A549 (cell line): ENCODE results near the gene CHST15. TPM values are rescaled to one million over a fixed set of nuclear protein-coding genes. Genes with fewer than 3 reads are reported as not detected.
"Not testable (repeated sequence)": the region's sequence is repeated elsewhere in the genome, so short reads cannot be mapped to it uniquely, and the experiment has no call there.

Experiments used
- ATAC-seq, 2 experiments: fragments of 200-7000 bp in 1 of 2; fragments of >200 bp in 1 of 2; cut with Nextera tagmentation in 1 of 2; cut with Tn5 transposase in 1 of 2; 3 replicates each; pipeline versions ENCODE4 v1.8.0 to v1.9.1; 2018 to 2020; ENCODE audit warnings: mild to moderate bottlenecking in 1 of 2, moderate library complexity in 1 of 2
- CTCF ChIA-PET: fragments of 300-600 bp; sonication (Branson Sonifier 250); formaldehyde crosslinking; extraction: SDS; loops from one replicate; lab custom pipeline; 2021; ENCODE audit warnings: antibody characterized with exemption, inconsistent platforms; lab: Yijun Ruan, JAX
- POLR2A ChIA-PET: fragments of 350-600 bp; formaldehyde crosslinking; extraction: SDS; loops from one replicate; lab custom pipeline; 2021; ENCODE audit warnings: antibody characterized with exemption, inconsistent platforms; lab: Yijun Ruan, JAX
- DNase-seq, 2 experiments: peaks; one replicate each; pipeline versions ENCODE4 v3.0.0 to v3.0.0-alpha.2; 2011 to 2016; ENCODE audit warnings: low read depth in 1 of 2, low spot score in 1 of 2
- FAIRE-seq: peaks from 2 replicates; lab custom pipeline; 2011; peaks lifted over from hg19 to GRCh38; lab: Jason Lieb, UNC
- H3K27ac ChIP-seq, 2 experiments: fragments of >200 bp; sonication (Bioruptor Twin); formaldehyde crosslinking; 3 replicates each; pipeline ENCODE4 v1.5.1; 2016 to 2017
- H3K4me1 ChIP-seq: fragments of >200 bp; sonication (Bioruptor Twin); formaldehyde crosslinking; 3 replicates; pipeline ENCODE4 v1.6.1; 2016
- H3K4me2 ChIP-seq: fragments of >200 bp; sonication (Bioruptor Twin); formaldehyde crosslinking; 3 replicates; pipeline ENCODE4 v1.6.1; 2016
- H3K4me3 ChIP-seq: fragments of >200 bp; sonication (Bioruptor Twin); formaldehyde crosslinking; 3 replicates; pipeline ENCODE4 v1.5.1; 2016
- H3K9me3 ChIP-seq: fragments of >200 bp; sonication (Bioruptor Twin); formaldehyde crosslinking; 3 replicates; pipeline ENCODE4 v1.6.1; 2016
- CHD2 ChIP-seq: fragments of 150-350 bp; IDR thresholded peaks from 2 replicates; pipeline ENCODE4 v1.6.1; 2014; ENCODE audit warnings: low read length; ENCODE audit not compliant: partially characterized antibody
- CHD4 ChIP-seq: fragments of 200-600 bp; sonication (generic); IDR thresholded peaks from 2 replicates; pipeline ENCODE4 v1.6.1; 2016; ENCODE audit warnings: antibody characterized with exemption, mild to moderate bottlenecking, borderline replicate concordance
- EP300 ChIP-seq, 2 experiments: fragments of >200 bp; sonication (Bioruptor Twin); formaldehyde crosslinking; IDR thresholded peaks; 2 replicates in 1 of 2; 3 replicates in 1 of 2; pipeline ENCODE4 v1.6.1; 2016 to 2017
- FOSB ChIP-seq: fragments of 250-450 bp; sonication (Bioruptor Pico); IDR thresholded peaks from 2 replicates; pipeline ENCODE4 v1.5.0; 2020; ENCODE audit warnings: mild to moderate bottlenecking, moderate library complexity
- HOXA7 ChIP-seq: fragments of 250-450 bp; sonication (Bioruptor Pico); IDR thresholded peaks from 2 replicates; pipeline ENCODE4 v1.5.0; 2020; ENCODE audit warnings: mild to moderate bottlenecking, moderate library complexity
- JUNB ChIP-seq: fragments of >200 bp; sonication (Bioruptor Twin); formaldehyde crosslinking; IDR thresholded peaks from 2 replicates; pipeline ENCODE4 v1.6.1; 2016
- MAZ ChIP-seq: fragments of 150-350 bp; IDR thresholded peaks from 2 replicates; pipeline ENCODE4 v1.6.1; 2014; ENCODE audit warnings: antibody characterized with exemption, low read depth, low read length, borderline replicate concordance
- NFE2L2 ChIP-seq: fragments of 150-350 bp; conservative IDR thresholded peaks from 2 replicates; pipeline ENCODE4 v1.6.1; 2014; ENCODE audit warnings: low read length
- NPAS2 ChIP-seq: fragments of 250-450 bp; sonication (Bioruptor Pico); IDR thresholded peaks from 2 replicates; pipeline ENCODE4 v1.8.0; 2022; ENCODE audit warnings: mild to moderate bottlenecking, moderate library complexity, borderline replicate concordance
- PHF8 ChIP-seq: fragments of 200-600 bp; sonication (generic); IDR thresholded peaks from 2 replicates; pipeline ENCODE4 v1.6.1; 2016; ENCODE audit warnings: low read depth, mild to moderate bottlenecking, antibody characterized with exemption, moderate library complexity, borderline replicate concordance
- POLR2A ChIP-seq: IDR thresholded peaks from 2 replicates; pipeline ENCODE4 v1.6.1; 2012; ENCODE audit warnings: mild to moderate bottlenecking, low read length
- POLR2AphosphoS2 ChIP-seq: conservative IDR thresholded peaks from 2 replicates; pipeline ENCODE4 v1.6.1; 2012; ENCODE audit warnings: low read length, improper control_type of control experiment, inconsistent platforms
- RARB ChIP-seq: fragments of 250-450 bp; sonication (Bioruptor Pico); IDR thresholded peaks from 2 replicates; pipeline ENCODE4 v1.8.0; 2021; ENCODE audit warnings: mild to moderate bottlenecking, moderate library complexity
- WGBS: methylation state at CpG from one replicate; pipeline ENCODE4 v1.1.6; 2017; ENCODE audit errors: missing lambda C conversion rate; 5-methylcytosine and 5-hydroxymethylcytosine counted together
- polyA plus RNA-seq, 4 experiments: library from polyadenylated mRNA; depleted of rRNA in 3 of 4; stranded (reverse); fragments of >200 nt; fragmentation: RNase III in 1 of 4; extraction: RNeasy Plus Mini Kit Qiagen cat#74134 plus additional on column Dnase treatment in 1 of 4; gene quantifications; 2 replicates in 3 of 4; 3 replicates in 1 of 4; pipeline ENCODE4 v1.2.3, GENCODE V29; 2011 to 2017
- TF ChIP-seq, protein P1 (sequence below): fragments of 250-450 bp; sonication (Bioruptor Pico); IDR thresholded peaks from 2 replicates; pipeline ENCODE4 v1.5.0; 2021; ENCODE audit warnings: mild to moderate bottlenecking, moderate library complexity, borderline replicate concordance
- TF ChIP-seq, protein P2 (sequence below): IDR thresholded peaks from 2 replicates; pipeline ENCODE4 v1.6.1; 2012; ENCODE audit warnings: low read depth, borderline replicate concordance
- TF ChIP-seq, protein P3 (sequence below): fragments of 150-350 bp; IDR thresholded peaks from 2 replicates; pipeline ENCODE4 v1.6.1; 2014; ENCODE audit warnings: low read depth, mild to moderate bottlenecking, low read length
- TF ChIP-seq, protein P4 (sequence below): fragments of 250-450 bp; sonication (Bioruptor Pico); IDR thresholded peaks from 2 replicates; pipeline ENCODE4 v1.5.0; 2020; ENCODE audit warnings: low read depth, mild to moderate bottlenecking, moderate library complexity

The CHST15 gene
- polyA plus RNA-seq, 2 of the 4 experiments (the other 2 are of a cell fraction): 5.1 to 10.3 TPM

DNA sequence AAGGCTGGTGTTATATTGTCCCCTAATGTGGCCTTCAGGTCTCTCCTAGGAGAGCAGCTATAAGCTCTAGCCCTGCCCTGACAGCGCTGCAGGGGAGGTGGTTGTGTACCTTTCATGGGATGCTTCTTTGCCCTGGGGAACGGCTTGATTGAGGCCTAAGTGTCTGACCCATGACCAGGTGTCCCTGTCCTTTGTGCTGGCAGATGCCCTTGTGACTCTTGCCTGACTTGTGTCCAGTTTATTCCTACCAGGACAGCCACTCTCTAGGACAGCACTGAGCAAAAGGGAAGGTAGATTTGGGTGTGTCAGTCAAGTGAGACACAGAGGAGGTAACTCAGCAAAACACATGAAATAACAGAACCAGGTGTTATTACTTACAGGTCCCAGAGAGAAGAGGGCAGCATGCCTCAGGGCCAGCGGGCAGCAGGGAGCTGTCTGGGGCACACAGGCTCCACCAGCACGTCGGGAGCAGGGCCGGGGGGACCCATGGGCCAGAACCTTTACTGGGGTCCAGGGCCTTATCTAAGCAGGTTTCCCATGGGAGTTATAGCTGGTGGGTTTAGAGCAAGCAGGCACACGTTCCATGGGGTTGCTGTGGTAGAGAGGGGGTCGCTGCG, 10.7 kb upstream of the CHST15 start (continued):
- TF ChIP-seq, protein P1, sequence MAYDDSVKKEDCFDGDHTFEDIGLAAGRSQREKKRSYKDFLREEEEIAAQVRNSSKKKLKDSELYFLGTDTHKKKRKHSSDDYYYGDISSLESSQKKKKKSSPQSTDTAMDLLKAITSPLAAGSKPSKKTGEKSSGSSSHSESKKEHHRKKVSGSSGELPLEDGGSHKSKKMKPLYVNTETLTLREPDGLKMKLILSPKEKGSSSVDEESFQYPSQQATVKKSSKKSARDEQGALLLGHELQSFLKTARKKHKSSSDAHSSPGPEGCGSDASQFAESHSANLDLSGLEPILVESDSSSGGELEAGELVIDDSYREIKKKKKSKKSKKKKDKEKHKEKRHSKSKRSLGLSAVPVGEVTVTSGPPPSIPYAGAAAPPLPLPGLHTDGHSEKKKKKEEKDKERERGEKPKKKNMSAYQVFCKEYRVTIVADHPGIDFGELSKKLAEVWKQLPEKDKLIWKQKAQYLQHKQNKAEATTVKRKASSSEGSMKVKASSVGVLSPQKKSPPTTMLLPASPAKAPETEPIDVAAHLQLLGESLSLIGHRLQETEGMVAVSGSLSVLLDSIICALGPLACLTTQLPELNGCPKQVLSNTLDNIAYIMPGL (CRISPR knock-in tag): no peak
- TF ChIP-seq FOSB (CRISPR knock-in tag): no peak
- TF ChIP-seq POLR2A: no peak
- TF ChIP-seq, protein P2, sequence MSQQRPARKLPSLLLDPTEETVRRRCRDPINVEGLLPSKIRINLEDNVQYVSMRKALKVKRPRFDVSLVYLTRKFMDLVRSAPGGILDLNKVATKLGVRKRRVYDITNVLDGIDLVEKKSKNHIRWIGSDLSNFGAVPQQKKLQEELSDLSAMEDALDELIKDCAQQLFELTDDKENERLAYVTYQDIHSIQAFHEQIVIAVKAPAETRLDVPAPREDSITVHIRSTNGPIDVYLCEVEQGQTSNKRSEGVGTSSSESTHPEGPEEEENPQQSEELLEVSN: no peak
- no peak for TF ChIP-seq EP300 (IDR thresholded peaks at IDR 0.05)

DNA sequence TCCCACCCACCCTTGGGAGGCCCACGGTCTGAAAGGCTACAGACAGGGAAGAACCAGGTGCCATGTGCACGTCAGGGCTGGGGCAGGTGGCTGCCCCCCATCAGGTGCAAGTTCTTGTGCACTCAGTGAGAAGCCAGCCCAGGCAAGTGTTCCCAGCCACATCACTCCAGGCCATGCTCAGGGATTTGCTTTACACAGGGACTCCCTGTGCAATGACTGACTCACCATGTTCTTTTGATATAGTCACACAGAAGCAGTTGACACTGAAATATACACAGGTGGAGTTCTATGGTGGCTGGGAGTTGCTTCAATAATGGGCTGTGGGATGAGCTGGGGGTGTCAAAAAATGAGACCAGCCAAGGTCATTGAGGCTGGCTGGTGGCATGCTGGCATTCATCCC, 8.0 kb upstream of the CHST15 start:
- 40% methylated on average over 1 of the region's 2 CpGs for WGBS

DNA sequence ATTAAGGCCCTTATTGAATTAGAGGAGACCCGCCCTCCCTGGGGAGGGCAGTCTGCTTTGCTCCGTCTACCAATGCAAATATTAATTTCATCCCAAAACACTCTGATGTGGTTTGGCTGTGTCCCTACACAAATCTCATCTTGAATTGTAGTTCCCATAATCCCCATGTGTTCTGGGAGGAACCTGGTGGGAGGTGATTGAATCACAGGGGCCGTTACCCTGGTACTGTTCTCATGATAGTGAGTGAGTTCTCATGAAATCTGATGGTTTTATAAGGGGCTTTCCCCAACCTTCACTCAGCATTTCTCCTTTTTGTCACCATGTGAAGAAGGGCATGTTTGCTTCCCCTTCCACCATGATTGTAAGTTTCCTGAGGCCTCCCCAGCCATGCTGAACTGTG, 7.3 kb upstream of the CHST15 start:
- CTCF ChIA-PET, H3K4me3 ChIP-seq, H3K4me1 ChIP-seq, DNase-seq, H3K9me3 ChIP-seq, ATAC-seq, H3K27ac ChIP-seq, FAIRE-seq, H3K4me2 ChIP-seq, POLR2A ChIA-PET: not testable (repeated sequence)
- WGBS: 84% methylated on average over 3 of the region's 3 CpGs

More for the DNA sequence above, 8.0 kb upstream of the CHST15 start:
- peaks cover 16% of the 10 kb centered on the region for H3K4me1 ChIP-seq
- CTCF ChIA-PET: interaction anchor here (1.1 to 1.3 kb wide), 2 partner anchors 16 to 71 kb away, joined by 3 read pairs; no protein-coding TSS in a partner anchor
- ATAC-seq: no peak
- DNase-seq: no peak
- 0 out of 3 replicates have a peak, but pooled peaks cover 2% of the 10 kb centered on the region for H3K9me3 ChIP-seq
- POLR2A ChIA-PET: no interaction called here
- TF ChIP-seq, protein P3, sequence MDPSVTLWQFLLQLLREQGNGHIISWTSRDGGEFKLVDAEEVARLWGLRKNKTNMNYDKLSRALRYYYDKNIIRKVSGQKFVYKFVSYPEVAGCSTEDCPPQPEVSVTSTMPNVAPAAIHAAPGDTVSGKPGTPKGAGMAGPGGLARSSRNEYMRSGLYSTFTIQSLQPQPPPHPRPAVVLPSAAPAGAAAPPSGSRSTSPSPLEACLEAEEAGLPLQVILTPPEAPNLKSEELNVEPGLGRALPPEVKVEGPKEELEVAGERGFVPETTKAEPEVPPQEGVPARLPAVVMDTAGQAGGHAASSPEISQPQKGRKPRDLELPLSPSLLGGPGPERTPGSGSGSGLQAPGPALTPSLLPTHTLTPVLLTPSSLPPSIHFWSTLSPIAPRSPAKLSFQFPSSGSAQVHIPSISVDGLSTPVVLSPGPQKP: no peak
- no peak for TF ChIP-seq POLR2AphosphoS2
- no peak for TF ChIP-seq CHD4
- TF ChIP-seq NPAS2: no peak
- TF ChIP-seq PHF8: no peak
- TF ChIP-seq, protein P4, sequence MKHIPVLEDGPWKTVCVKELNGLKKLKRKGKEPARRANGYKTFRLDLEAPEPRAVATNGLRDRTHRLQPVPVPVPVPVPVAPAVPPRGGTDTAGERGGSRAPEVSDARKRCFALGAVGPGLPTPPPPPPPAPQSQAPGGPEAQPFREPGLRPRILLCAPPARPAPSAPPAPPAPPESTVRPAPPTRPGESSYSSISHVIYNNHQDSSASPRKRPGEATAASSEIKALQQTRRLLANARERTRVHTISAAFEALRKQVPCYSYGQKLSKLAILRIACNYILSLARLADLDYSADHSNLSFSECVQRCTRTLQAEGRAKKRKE (CRISPR knock-in tag): no peak
- no peak for TF ChIP-seq MAZ
- no peak for TF ChIP-seq NFE2L2
- no peak for TF ChIP-seq HOXA7 (CRISPR knock-in tag)
- no peak for TF ChIP-seq CHD2
- TF ChIP-seq JUNB: no peak
- no peak for TF ChIP-seq RARB
- FAIRE-seq: no peak
- no peak overlapping the region for H3K27ac ChIP-seq
- no peak overlapping the region for H3K4me2 ChIP-seq
- H3K4me3 ChIP-seq: no peak overlapping the region
